ENCODE measurements around the gene ZNF664.

DNA sequence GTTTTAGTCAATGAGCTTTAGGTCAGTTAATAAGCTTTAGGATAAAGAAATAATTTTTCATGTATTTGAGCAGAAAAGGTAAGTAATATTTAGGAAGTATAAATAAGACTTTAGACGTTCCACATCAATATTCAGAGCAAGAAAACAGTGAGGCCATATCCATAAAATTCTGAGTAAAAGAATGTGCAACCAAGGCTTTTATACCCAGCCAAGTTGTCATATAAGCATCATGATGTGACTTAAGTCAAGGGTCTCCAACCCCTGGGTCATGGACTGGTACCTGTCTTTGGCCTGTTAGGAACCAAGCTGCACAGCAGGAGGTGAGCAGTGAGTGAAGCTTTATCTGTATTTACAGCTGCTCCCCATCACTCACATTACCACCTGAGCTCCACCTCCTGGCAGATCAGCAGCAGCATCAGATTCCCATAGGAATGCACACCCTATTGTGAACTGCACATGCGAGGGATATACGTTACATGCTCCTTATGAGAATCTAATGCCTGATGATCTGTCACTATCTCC is 74.1 kb downstream of the ZNF664 start:
- TF ChIP-seq ZNF622 (IDR thresholded peaks at IDR 0.05) (no peak), ZNF24 (IDR thresholded peaks at IDR 0.05) (no peak), POLR2AphosphoS5 (IDR thresholded peaks at IDR 0.05; ENCODE audit: low read length) (no peak), SMARCA5 (IDR thresholded peaks at IDR 0.05) (no peak), POLR2A (IDR thresholded peaks at IDR 0.05; ENCODE audit: low read depth, low read length) (no peak), YY1 (IDR thresholded peaks at IDR 0.05; ENCODE audit: low read depth, low read length) (no peak), JUND (IDR thresholded peaks at IDR 0.05; ENCODE audit: low read depth, low read length) (no peak), RAD21 (IDR thresholded peaks at IDR 0.05; ENCODE audit: insufficient read depth, low read depth, low read length) (no peak), MTA2 (IDR thresholded peaks at IDR 0.05; ENCODE audit: low read depth) (no peak), EZH2 (IDR thresholded peaks at IDR 0.05; ENCODE audit: borderline replicate concordance, control insufficient read depth, low read depth, low read length) (no peak), PAX8 (IDR thresholded peaks at IDR 0.05) (no peak), CHD2 (IDR thresholded peaks at IDR 0.05; ENCODE audit: borderline replicate concordance, low read depth, low read length) (no peak)
- TF ChIP-seq, protein P1, sequence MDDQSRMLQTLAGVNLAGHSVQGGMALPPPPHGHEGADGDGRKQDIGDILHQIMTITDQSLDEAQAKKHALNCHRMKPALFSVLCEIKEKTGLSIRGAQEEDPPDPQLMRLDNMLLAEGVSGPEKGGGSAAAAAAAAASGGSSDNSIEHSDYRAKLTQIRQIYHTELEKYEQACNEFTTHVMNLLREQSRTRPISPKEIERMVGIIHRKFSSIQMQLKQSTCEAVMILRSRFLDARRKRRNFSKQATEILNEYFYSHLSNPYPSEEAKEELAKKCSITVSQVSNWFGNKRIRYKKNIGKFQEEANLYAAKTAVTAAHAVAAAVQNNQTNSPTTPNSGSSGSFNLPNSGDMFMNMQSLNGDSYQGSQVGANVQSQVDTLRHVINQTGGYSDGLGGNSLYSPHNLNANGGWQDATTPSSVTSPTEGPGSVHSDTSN (IDR thresholded peaks at IDR 0.05; ENCODE audit: insufficient replicate concordance, low read depth, low read length) = no peak
- TF ChIP-seq, protein P2, sequence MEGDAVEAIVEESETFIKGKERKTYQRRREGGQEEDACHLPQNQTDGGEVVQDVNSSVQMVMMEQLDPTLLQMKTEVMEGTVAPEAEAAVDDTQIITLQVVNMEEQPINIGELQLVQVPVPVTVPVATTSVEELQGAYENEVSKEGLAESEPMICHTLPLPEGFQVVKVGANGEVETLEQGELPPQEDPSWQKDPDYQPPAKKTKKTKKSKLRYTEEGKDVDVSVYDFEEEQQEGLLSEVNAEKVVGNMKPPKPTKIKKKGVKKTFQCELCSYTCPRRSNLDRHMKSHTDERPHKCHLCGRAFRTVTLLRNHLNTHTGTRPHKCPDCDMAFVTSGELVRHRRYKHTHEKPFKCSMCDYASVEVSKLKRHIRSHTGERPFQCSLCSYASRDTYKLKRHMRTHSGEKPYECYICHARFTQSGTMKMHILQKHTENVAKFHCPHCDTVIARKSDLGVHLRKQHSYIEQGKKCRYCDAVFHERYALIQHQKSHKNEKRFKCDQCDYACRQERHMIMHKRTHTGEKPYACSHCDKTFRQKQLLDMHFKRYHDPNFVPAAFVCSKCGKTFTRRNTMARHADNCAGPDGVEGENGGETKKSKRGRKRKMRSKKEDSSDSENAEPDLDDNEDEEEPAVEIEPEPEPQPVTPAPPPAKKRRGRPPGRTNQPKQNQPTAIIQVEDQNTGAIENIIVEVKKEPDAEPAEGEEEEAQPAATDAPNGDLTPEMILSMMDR (IDR thresholded peaks at IDR 0.05 in 2 of 3, conservative IDR thresholded peaks at IDR 0.05 in 1 of 3; ENCODE audit: control insufficient read depth in 2 of 3, extremely low read depth in 1 of 3, insufficient read depth in 1 of 3, low read depth in 3 of 3, low read length in 3 of 3) = no peak

Measured in GM12878 (cell line).